WTC11 (cell line): Measurements from ENCODE around the gene SORCS2.

Source experiments
- ATF1 ChIP-seq: sonication (generic); formaldehyde crosslinking; IDR thresholded peaks from 2 replicates; pipeline ENCODE4 v1.8.1; 2023; ENCODE audit warnings: mild to moderate bottlenecking, moderate library complexity, missing genetic modification reagents
- MXD4 ChIP-seq: fragments of 250-450 bp; sonication (Bioruptor Pico); IDR thresholded peaks from 2 replicates; pipeline ENCODE4 v1.8.0; 2021; ENCODE audit warnings: mild to moderate bottlenecking, moderate library complexity, borderline replicate concordance
- TEAD4 ChIP-seq: sonication (generic); formaldehyde crosslinking; IDR thresholded peaks from 2 replicates; pipeline ENCODE4 v1.8.0; 2022; ENCODE audit warnings: mild to moderate bottlenecking, missing genetic modification reagents
- ZNF416 ChIP-seq: fragments of 250-450 bp; sonication (Bioruptor Pico); IDR thresholded peaks from 2 replicates; pipeline ENCODE4 v1.9.0; 2021; ENCODE audit warnings: mild to moderate bottlenecking, inconsistent platforms
- TF ChIP-seq, protein P1 (sequence below): fragments of 200-600 bp; IDR thresholded peaks from 2 replicates; pipeline ENCODE4 v1.8.0; 2022; ENCODE audit warnings: antibody characterized with exemption
- TF ChIP-seq, protein P2 (sequence below): fragments of 250-450 bp; sonication (Bioruptor Pico); IDR thresholded peaks from 2 replicates; pipeline ENCODE4 v1.9.0; 2021; ENCODE audit warnings: mild to moderate bottlenecking
- TF ChIP-seq, protein P3 (sequence below): fragments of 250-450 bp; sonication (Bioruptor Pico); IDR thresholded peaks from 2 replicates; pipeline ENCODE4 v2.1.2; 2022; ENCODE audit warnings: mild to moderate bottlenecking, moderate library complexity

DNA sequence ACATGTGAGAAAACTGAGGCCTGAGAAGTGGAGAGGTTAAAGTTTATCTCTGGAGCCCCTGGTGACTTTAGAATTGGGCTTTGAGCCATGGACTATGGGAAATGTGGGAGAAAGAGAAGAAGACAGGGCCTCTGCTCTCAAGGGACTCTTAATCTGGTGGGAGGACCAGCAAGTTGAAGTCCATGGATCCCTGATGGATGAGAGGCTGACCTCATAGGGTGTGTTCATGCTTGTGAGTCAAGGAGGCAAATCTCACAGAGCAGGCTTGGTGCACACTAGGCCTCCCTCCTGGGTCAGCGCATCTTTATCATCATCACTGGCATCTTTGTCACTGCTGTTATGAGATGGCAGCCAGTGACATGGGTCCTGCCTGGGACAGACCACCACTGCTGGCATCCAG lies 535.4 kb downstream of the SORCS2 start:
- TF ChIP-seq, protein P1, sequence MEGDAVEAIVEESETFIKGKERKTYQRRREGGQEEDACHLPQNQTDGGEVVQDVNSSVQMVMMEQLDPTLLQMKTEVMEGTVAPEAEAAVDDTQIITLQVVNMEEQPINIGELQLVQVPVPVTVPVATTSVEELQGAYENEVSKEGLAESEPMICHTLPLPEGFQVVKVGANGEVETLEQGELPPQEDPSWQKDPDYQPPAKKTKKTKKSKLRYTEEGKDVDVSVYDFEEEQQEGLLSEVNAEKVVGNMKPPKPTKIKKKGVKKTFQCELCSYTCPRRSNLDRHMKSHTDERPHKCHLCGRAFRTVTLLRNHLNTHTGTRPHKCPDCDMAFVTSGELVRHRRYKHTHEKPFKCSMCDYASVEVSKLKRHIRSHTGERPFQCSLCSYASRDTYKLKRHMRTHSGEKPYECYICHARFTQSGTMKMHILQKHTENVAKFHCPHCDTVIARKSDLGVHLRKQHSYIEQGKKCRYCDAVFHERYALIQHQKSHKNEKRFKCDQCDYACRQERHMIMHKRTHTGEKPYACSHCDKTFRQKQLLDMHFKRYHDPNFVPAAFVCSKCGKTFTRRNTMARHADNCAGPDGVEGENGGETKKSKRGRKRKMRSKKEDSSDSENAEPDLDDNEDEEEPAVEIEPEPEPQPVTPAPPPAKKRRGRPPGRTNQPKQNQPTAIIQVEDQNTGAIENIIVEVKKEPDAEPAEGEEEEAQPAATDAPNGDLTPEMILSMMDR = no peak
- no peak for TF ChIP-seq TEAD4 (CRISPR knock-in tag)
- TF ChIP-seq, protein P2, sequence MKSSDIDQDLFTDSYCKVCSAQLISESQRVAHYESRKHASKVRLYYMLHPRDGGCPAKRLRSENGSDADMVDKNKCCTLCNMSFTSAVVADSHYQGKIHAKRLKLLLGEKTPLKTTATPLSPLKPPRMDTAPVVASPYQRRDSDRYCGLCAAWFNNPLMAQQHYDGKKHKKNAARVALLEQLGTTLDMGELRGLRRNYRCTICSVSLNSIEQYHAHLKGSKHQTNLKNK (CRISPR knock-in tag) = no peak
- TF ChIP-seq MXD4 = no peak
- no peak for TF ChIP-seq ZNF416 (CRISPR knock-in tag)
- no peak for TF ChIP-seq ATF1 (CRISPR knock-in tag)
- TF ChIP-seq, protein P3, sequence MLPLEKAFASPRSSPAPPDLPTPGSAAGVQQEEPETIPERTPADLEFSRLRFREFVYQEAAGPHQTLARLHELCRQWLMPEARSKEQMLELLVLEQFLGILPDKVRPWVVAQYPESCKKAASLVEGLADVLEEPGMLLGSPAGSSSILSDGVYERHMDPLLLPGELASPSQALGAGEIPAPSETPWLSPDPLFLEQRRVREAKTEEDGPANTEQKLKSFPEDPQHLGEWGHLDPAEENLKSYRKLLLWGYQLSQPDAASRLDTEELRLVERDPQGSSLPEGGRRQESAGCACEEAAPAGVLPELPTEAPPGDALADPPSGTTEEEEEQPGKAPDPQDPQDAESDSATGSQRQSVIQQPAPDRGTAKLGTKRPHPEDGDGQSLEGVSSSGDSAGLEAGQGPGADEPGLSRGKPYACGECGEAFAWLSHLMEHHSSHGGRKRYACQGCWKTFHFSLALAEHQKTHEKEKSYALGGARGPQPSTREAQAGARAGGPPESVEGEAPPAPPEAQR (CRISPR knock-in tag) = no peak
